Gastroesophageal sphincter (tissue), 4 donors: ENCODE results near the gene CDH4. TPM values are rescaled to one million over a fixed set of nuclear protein-coding genes. Genes with fewer than 3 reads are reported as not detected.

Source experiments
- ATAC-seq: fragments of 150-250 bp; one replicate; pipeline ENCODE4 v1.9.1; 2016; ENCODE audit warnings: mild to moderate bottlenecking, moderate library complexity
- H3K27ac ChIP-seq, 4 donors: fragments of 200-600 bp; sonication (generic) in 3 of 4; 1 replicate in 3 of 4; 2 replicates in 1 of 4; pipeline ENCODE4 v1.5.1; 2016 to 2019
- H3K27me3 ChIP-seq: fragments of 200-600 bp; sonication (generic); one replicate; pipeline ENCODE4 v1.5.1; 2019
- H3K36me3 ChIP-seq, 2 donors: fragments of 200-600 bp; sonication (generic); one replicate each; pipeline ENCODE4 v1.5.1; 2019; ENCODE audit warnings: control low read depth in 1 of 2
- H3K4me1 ChIP-seq, 3 donors: fragments of 200-600 bp; sonication (generic); 1 replicate in 2 of 3; 2 replicates in 1 of 3; pipeline ENCODE4 v1.5.1; 2016 to 2019; ENCODE audit warnings: control low read depth in 2 of 3
- H3K4me3 ChIP-seq, 2 donors: fragments of 200-600 bp; sonication (generic); one replicate each; pipeline ENCODE4 v1.5.1; 2019; ENCODE audit warnings: mild to moderate bottlenecking in 1 of 2, moderate library complexity in 1 of 2
- H3K9me3 ChIP-seq, 3 donors: fragments of 200-600 bp; sonication (generic); one replicate each; pipeline ENCODE4 v1.5.1; 2017 to 2019; ENCODE audit warnings: control low read depth in 2 of 3
- CTCF ChIP-seq, 4 experiments: fragments of 200-600 bp in 2 of 4; fragments of 450-650 bp in 2 of 4; sonication (generic) in 1 of 4; IDR thresholded peaks; one replicate each; pipeline ENCODE4 v1.5.1; 2017 to 2019; ENCODE audit warnings: antibody characterized with exemption in 4 of 4, mild to moderate bottlenecking in 2 of 4, moderate library complexity in 2 of 4
- EP300 ChIP-seq: sonication (generic); formaldehyde crosslinking; IDR thresholded peaks from one replicate; pipeline ENCODE4 v1.6.1; 2017; ENCODE audit warnings: antibody characterized with exemption, mild to moderate bottlenecking
- POLR2A ChIP-seq, 2 donors: fragments of 450-650 bp; IDR thresholded peaks; one replicate each; pipeline ENCODE4 v1.6.1; 2017; ENCODE audit warnings: antibody characterized with exemption in 2 of 2, mild to moderate bottlenecking in 2 of 2, moderate library complexity in 1 of 2
- POLR2AphosphoS5 ChIP-seq: sonication (generic); formaldehyde crosslinking; IDR thresholded peaks from one replicate; pipeline ENCODE4 v1.6.1; 2017; ENCODE audit warnings: antibody characterized with exemption
- whole genome bisulfite sequencing, 2 donors: methylation state at CpG; one replicate each; pipeline ENCODE4 v1.1.5; 2018; ENCODE audit warnings: low coverage in 1 of 2; 5-methylcytosine and 5-hydroxymethylcytosine counted together
- total RNA-seq, 4 donors: library from RNA; depleted of rRNA; stranded (reverse); fragments of >200 nt; gene quantifications; one replicate each; pipeline ENCODE4 v1.1.0, GENCODE V29; 2016

CDH4 gene
- total RNA-seq, 4 donors from 2014 or later: under 0.01 to 1.5 (median 0.42) TPM; not detected in 1

DNA sequence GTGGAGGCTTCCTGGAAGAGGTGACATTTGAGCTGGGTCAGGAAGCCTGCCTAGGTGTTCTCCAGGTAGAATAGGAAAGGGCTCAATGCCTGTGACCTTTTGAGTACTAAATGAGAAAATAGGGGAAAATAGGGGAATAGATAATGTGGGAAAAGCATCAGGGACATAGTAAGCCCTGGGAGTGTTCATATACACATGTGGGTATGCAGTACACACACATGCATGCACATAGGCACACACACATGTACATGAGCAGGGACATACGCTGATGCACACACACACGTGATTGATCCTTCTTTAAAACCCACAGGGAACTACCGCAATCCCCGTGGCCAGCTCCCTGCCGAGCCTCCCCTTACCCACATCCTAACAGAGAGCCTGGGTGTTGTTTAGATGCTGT is 351.7 kb downstream of the CDH4 start:
- TF ChIP-seq POLR2AphosphoS5 (no peak), CTCF (IDR thresholded peaks at IDR 0.05) (no peak), POLR2A (IDR thresholded peaks at IDR 0.05) (no peak), EP300 (no peak)
- Histone ChIP-seq H3K4me3 (no peak overlapping the region), H3K9me3 (peaks cover 0 to 23% (median 0%) of the 10 kb centered on the region in 3 donors), H3K27me3 (peaks cover 30% of the 10 kb centered on the region), H3K27ac (no peak overlapping the region), H3K4me1 (no peaks in the 10 kb centered on the region), H3K36me3 (no peaks in the 10 kb centered on the region)
- ATAC-seq: no peak
- WGBS, 2 donors: 73 to 80% methylated on average over 2 to 5 of the region's 5 CpGs

GRCh38 chr20:61604549-61604948 is 352.5 kb downstream of the CDH4 start:
- Histone ChIP-seq H3K4me1 (no peaks in the 10 kb centered on the region), H3K27me3 (peaks cover 33% of the 10 kb centered on the region), H3K36me3 (no peaks in the 10 kb centered on the region), H3K27ac (no peak overlapping the region), H3K9me3 (peaks cover 0 to 23% (median 0%) of the 10 kb centered on the region in 3 donors), H3K4me3 (no peak overlapping the region)
- 31 to 53% methylated on average over 5 to 7 of the region's 7 CpGs for WGBS, 2 donors
- ATAC-seq: no peak
- no peak for TF ChIP-seq POLR2A (IDR thresholded peaks at IDR 0.05)
- no peak for TF ChIP-seq EP300
- no peak for TF ChIP-seq POLR2AphosphoS5
- no peak for TF ChIP-seq CTCF (IDR thresholded peaks at IDR 0.05)

GRCh38 chr20:61605283-61605682 is 353.2 kb downstream of the CDH4 start:
- H3K36me3 ChIP-seq: no peaks in the 10 kb centered on the region
- no peak for TF ChIP-seq CTCF (IDR thresholded peaks at IDR 0.05)
- no peak for TF ChIP-seq POLR2A (IDR thresholded peaks at IDR 0.05)
- no peak for TF ChIP-seq EP300
- TF ChIP-seq POLR2AphosphoS5: no peak
- no peaks in the 10 kb centered on the region for H3K4me1 ChIP-seq
- no peak overlapping the region for H3K27ac ChIP-seq
- no peak overlapping the region for H3K4me3 ChIP-seq
- no peak for ATAC-seq
- peaks cover 0 to 23% (median 0%) of the 10 kb centered on the region in 3 donors for H3K9me3 ChIP-seq
- H3K27me3 ChIP-seq: peaks cover 30% of the 10 kb centered on the region

DNA sequence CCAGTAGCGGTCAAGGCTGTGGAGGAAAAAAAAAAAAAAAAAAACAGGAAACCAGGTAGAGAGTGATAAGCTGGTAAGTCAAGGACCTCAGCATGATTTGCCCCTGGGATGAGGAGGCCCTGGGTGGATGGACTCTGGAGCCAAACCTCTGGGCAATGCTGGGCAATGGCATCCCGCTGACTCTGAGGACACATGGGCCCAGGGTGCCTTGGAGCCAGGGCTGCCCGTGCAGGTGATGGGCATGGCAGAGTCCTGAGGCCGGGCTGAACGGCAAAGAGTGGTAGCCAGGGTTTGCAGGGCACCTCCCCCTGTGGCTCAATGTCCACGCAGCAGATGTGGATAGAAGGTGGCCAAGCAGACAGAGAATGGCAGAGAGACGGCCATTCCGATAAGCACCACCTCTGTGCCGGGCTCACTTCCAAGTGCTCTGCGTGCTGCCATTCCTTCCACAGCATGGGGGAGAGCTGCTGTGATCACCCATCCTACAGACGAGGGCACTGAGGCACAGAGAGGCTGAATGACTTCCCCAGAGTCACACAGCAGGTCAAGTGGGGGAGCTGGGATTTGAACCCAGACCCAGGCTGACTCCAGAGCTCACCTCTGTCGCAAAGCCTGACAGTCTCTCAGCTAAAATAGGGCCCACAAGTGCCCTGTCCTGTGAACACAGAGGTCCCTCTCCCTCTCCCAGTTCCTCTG is 353.9 kb downstream of the CDH4 start:
- Histone ChIP-seq H3K9me3 (peaks cover 0 to 23% (median 0%) of the 10 kb centered on the region in 3 donors), H3K27me3 (peaks cover 36% of the 10 kb centered on the region), H3K27ac (no peak overlapping the region), H3K4me3 (no peak overlapping the region), H3K4me1 (no peaks in the 10 kb centered on the region), H3K36me3 (no peaks in the 10 kb centered on the region)
- TF ChIP-seq POLR2A (IDR thresholded peaks at IDR 0.05) (no peak), POLR2AphosphoS5 (no peak), EP300 (no peak), CTCF (IDR thresholded peaks at IDR 0.05) (no peak)
- WGBS, 2 donors: 74 to 100% methylated on average over 1 to 4 of the region's 12 CpGs
- no peak for ATAC-seq
